ENCODE results near the gene NPL.

DNA sequence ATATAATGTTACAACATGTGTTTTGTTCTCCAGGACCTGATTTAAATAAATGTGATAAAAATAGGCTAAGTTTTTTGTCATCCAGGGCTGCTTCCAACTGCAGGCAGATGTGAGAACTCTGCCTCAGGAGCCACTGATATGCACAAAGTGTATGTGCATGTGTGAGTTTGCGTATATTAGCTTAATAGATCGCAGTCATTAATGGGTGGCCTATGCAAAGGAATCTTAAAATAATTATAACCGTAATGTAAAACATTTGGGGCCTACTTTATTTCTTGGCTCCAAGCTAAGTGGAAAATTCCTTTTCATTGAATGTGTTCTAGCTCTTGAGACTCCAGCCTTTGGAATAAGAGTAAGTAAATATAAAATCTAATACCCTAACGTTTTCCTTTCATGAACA lies 66.3 kb downstream of the NPL start:
- TF ChIP-seq, protein P1, sequence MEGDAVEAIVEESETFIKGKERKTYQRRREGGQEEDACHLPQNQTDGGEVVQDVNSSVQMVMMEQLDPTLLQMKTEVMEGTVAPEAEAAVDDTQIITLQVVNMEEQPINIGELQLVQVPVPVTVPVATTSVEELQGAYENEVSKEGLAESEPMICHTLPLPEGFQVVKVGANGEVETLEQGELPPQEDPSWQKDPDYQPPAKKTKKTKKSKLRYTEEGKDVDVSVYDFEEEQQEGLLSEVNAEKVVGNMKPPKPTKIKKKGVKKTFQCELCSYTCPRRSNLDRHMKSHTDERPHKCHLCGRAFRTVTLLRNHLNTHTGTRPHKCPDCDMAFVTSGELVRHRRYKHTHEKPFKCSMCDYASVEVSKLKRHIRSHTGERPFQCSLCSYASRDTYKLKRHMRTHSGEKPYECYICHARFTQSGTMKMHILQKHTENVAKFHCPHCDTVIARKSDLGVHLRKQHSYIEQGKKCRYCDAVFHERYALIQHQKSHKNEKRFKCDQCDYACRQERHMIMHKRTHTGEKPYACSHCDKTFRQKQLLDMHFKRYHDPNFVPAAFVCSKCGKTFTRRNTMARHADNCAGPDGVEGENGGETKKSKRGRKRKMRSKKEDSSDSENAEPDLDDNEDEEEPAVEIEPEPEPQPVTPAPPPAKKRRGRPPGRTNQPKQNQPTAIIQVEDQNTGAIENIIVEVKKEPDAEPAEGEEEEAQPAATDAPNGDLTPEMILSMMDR (IDR thresholded peaks at IDR 0.05) = no peak
- TF ChIP-seq POLR2AphosphoS5 (IDR thresholded peaks at IDR 0.05) (no peak), POLR2A (IDR thresholded peaks at IDR 0.05; ENCODE audit: low read depth) (no peak)
